Naive thymus-derived CD4-positive, alpha-beta T cell (primary cell): ENCODE measurements around the gene FHIP1B. TPM values are rescaled to one million over a fixed set of nuclear protein-coding genes. Genes with fewer than 3 reads are reported as not detected.

Source experiments
- ATAC-seq: fragments of 150-1000 bp; cut with Tn5 transposase; 2 replicates; pipeline ENCODE4 v1.10.0; 2021; ENCODE audit warnings: mild to moderate bottlenecking, moderate library complexity
- CTCF ChIA-PET: fragments of 350-600 bp; sonication (Branson Sonifier 250); formaldehyde crosslinking; loops from one replicate; lab custom pipeline; 2021; ENCODE audit warnings: antibody characterized with exemption; lab: Charles Lee
- POLR2A ChIA-PET: fragments of 350-600 bp; sonication (Branson Sonifier 250); formaldehyde crosslinking; loops from one replicate; lab custom pipeline; 2021; ENCODE audit warnings: antibody characterized with exemption, inconsistent platforms; lab: Charles Lee
- DNase-seq, 9 donors: peaks; one replicate each; pipeline versions ENCODE4 v3.0.0 to v3.0.0-alpha.2; 2020 to 2022; ENCODE audit warnings: mixed read lengths in 1 of 9
- H3K27ac ChIP-seq: one replicate; pipeline ENCODE4 v1.7.0; 2013; ENCODE audit warnings: mild to moderate bottlenecking, low read depth, low read length, moderate library complexity
- H3K27me3 ChIP-seq, 2 donors: one replicate each; pipeline ENCODE4 v1.7.0; 2013; ENCODE audit warnings: low read length in 2 of 2, mild to moderate bottlenecking in 2 of 2, moderate library complexity in 2 of 2; ENCODE audit not compliant: control insufficient read depth in 2 of 2, insufficient read depth in 2 of 2
- H3K36me3 ChIP-seq, 3 experiments: 1 replicate in 2 of 3; 2 replicates in 1 of 3; pipeline ENCODE4 v1.7.0; 2013; ENCODE audit warnings: low read length in 3 of 3, mild to moderate bottlenecking in 3 of 3, moderate library complexity in 1 of 3; ENCODE audit not compliant: insufficient read depth in 3 of 3, control insufficient read depth in 2 of 3
- H3K4me1 ChIP-seq, 2 donors: one replicate each; pipeline ENCODE4 v1.7.0; 2013; ENCODE audit warnings: low read length in 2 of 2, mild to moderate bottlenecking in 2 of 2, moderate library complexity in 1 of 2; ENCODE audit not compliant: control insufficient read depth in 2 of 2, insufficient read depth in 2 of 2
- H3K4me3 ChIP-seq: 2 replicates; pipeline ENCODE4 v1.7.0; 2013; ENCODE audit warnings: mild to moderate bottlenecking, low read length
- H3K9me3 ChIP-seq, 3 experiments: 1 replicate in 2 of 3; 2 replicates in 1 of 3; pipeline ENCODE4 v1.7.0; 2013; ENCODE audit warnings: low read length in 3 of 3; ENCODE audit not compliant: control insufficient read depth in 2 of 3
- H3K27ac Mint-ChIP-seq, 9 donors: one replicate each; pipeline ENCODE4 v1.8.0; 2020 to 2022; ENCODE audit warnings: mixed read lengths in 9 of 9, mild to moderate bottlenecking in 8 of 9, moderate library complexity in 5 of 9, inconsistent platforms in 2 of 9
- H3K27me3 Mint-ChIP-seq, 5 donors: one replicate each; pipeline ENCODE4 v1.8.0; 2021 to 2022; ENCODE audit warnings: mixed read lengths in 5 of 5, mild to moderate bottlenecking in 1 of 5
- H3K36me3 Mint-ChIP-seq, 5 donors: one replicate each; pipeline ENCODE4 v1.8.0; 2020 to 2022; ENCODE audit warnings: mixed read lengths in 5 of 5, mild to moderate bottlenecking in 3 of 5, inconsistent platforms in 1 of 5
- H3K4me1 Mint-ChIP-seq, 7 donors: one replicate each; pipeline ENCODE4 v1.8.0; 2020 to 2022; ENCODE audit warnings: mixed read lengths in 7 of 7, mild to moderate bottlenecking in 3 of 7, inconsistent platforms in 1 of 7
- H3K4me3 Mint-ChIP-seq, 10 donors: one replicate each; pipeline ENCODE4 v1.8.0; 2020 to 2022; ENCODE audit warnings: mild to moderate bottlenecking in 10 of 10, mixed read lengths in 10 of 10, moderate library complexity in 6 of 10, inconsistent platforms in 2 of 10
- H3K9me3 Mint-ChIP-seq, 11 donors: one replicate each; pipeline ENCODE4 v1.8.0; 2020 to 2022; ENCODE audit warnings: mixed read lengths in 11 of 11, mild to moderate bottlenecking in 4 of 11, inconsistent platforms in 1 of 11, moderate library complexity in 1 of 11
- intact Hi-C, 2 donors: fragments of 100-400 bp; cut with micrococcal nuclease; formaldehyde crosslinking; loops; one replicate each; pipeline ENCODE4 v1.15.1; 2023
- polyA plus RNA-seq, 2 donors: library from polyadenylated mRNA; unstranded; fragments of 300-500 nt; fragmentation: Illumina TruSeq; gene quantifications; one replicate each; pipeline ENCODE4 v1.2.3, GENCODE V29; 2021
- total RNA-seq, 6 experiments: library from RNA in 5 of 6; stranded (reverse) in 5 of 6; gene quantifications; 1 replicate in 5 of 6; 2 replicates in 1 of 6; pipeline ENCODE4 v1.2.3 and lab custom pipeline; 2021 to 2026

The FHIP1B gene
- total and polyA plus RNA-seq, 7 experiments from 2014 or later: 9.7 to 52.4 (median 31.4) TPM

DNA sequence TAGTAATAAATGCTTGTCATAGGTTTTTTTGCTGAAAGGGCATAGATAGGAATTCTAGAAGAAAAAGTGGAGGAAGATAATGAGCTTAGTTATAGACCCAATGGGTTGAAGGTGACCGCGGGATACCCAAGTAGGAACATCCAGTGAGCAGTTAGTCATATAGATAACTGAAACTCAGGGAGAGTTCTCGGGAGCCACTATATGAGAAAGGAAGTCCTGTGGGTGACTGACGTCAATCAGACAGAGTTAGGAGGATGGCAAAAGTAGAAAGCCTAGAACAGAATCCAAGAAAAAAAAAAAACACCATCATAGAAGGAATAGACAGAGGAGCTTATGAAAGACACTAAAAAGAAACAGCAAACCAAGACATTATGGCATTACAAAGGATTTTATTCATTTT is 2.8 kb upstream of the FHIP1B start:
- no peak overlapping the region for H3K27ac ChIP-seq
- no peak for DNase-seq

DNA sequence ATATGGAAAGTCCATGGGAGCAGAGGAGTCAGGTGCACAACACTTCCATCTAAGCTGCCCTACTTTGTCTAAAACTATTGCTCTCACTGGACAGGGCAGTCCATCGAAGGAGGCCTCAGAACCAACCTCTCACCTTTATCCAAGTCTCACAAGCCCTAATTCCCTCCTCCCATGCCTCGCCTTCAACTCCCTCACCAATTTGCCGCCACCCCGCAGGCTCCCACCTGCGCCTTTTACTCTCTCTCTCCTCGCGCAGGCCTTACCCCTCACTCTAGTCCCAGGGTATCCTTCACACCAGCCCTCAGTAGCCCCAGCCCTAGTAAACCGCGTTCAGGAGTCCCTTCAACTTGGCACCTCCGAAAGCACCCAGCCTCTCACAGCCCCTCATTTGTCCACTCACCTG is 451 bp downstream of the FHIP1B start:
- H3K27ac ChIP-seq: peak overlapping the region; percentile 81
- Mint-ChIP-seq H3K27me3 (no peaks in the 10 kb centered on the region), H3K4me3 (peak overlapping the region; percentile 90 to 100 (median 98)), H3K27ac (peak overlapping the region; percentile 87 to 100 (median 97)), H3K9me3 (peaks cover 0 to 2% (median 0%) of the 10 kb centered on the region in 11 donors), H3K4me1 (peaks cover 40 to 60% (median 55%) of the 10 kb centered on the region in 7 donors), H3K36me3 (peaks cover 0 to 12% (median 4%) of the 10 kb centered on the region in 5 donors)
- intact Hi-C loops: loop anchor here (1.0 to 10.0 kb wide), 24 partner anchors 38 to 1842 kb away; partner anchors contain the start of genes ARFIP2 (in 2 of the 2), EIF3F (in 2 of the 2), MRPL17 (in 2 of the 2) and PPFIBP2 (in 2 of the 2)
- POLR2A ChIA-PET: interaction anchor here (1.6 kb wide), 1 partner anchor 247 kb away, joined by 4 read pairs; the partner anchor contains the start of genes ARFIP2 and TIMM10B
- peaks cover 14 to 25% of the 10 kb centered on the region in 2 donors for H3K4me1 ChIP-seq
- ATAC-seq (no peak), DNase-seq (no peak)
- no peaks in the 10 kb centered on the region for H3K9me3 ChIP-seq
- no peaks in the 10 kb centered on the region for H3K36me3 ChIP-seq
- H3K4me3 ChIP-seq: peak overlapping the region; percentile 96
- no peaks in the 10 kb centered on the region for H3K27me3 ChIP-seq
- CTCF ChIA-PET: interaction anchor here (1.4 kb wide), 1 partner anchor 129 kb away, joined by 3 read pairs; no protein-coding TSS in a partner anchor

More for the DNA sequence above, 2.8 kb upstream of the FHIP1B start:
- CTCF ChIA-PET: interaction anchor here (2.1 kb wide), 1 partner anchor 14 kb away, joined by 7 read pairs; no protein-coding TSS in a partner anchor
- H3K27ac Mint-ChIP-seq: no peak overlapping the region
- no peaks in the 10 kb centered on the region for H3K36me3 ChIP-seq
- H3K9me3 Mint-ChIP-seq: peaks cover 0 to 2% (median 0%) of the 10 kb centered on the region in 11 donors
- peaks cover 0 to 9% (median 7%) of the 10 kb centered on the region in 5 donors for H3K27me3 Mint-ChIP-seq
- no peak overlapping the region for H3K4me3 ChIP-seq
- peaks cover 0 to 2% (median 0%) of the 10 kb centered on the region in 5 donors for H3K36me3 Mint-ChIP-seq
- no peaks in the 10 kb centered on the region for H3K9me3 ChIP-seq
- H3K4me3 Mint-ChIP-seq: no peak overlapping the region
- no peaks in the 10 kb centered on the region for H3K27me3 ChIP-seq
- intact Hi-C loops: loop anchor here (5.0 to 10.0 kb wide), 4 partner anchors 1278 to 1842 kb away; partner anchors contain the start of genes EIF3F (in 1 of the 2), PPFIBP2 (in 1 of the 2) and TRIM21 (in 1 of the 2)
- peaks cover 9% of the 10 kb centered on the region in 2 donors for H3K4me1 ChIP-seq
- peaks cover 19 to 30% (median 26%) of the 10 kb centered on the region in 7 donors for H3K4me1 Mint-ChIP-seq
- POLR2A ChIA-PET: no interaction called here
- no peak for ATAC-seq

DNA sequence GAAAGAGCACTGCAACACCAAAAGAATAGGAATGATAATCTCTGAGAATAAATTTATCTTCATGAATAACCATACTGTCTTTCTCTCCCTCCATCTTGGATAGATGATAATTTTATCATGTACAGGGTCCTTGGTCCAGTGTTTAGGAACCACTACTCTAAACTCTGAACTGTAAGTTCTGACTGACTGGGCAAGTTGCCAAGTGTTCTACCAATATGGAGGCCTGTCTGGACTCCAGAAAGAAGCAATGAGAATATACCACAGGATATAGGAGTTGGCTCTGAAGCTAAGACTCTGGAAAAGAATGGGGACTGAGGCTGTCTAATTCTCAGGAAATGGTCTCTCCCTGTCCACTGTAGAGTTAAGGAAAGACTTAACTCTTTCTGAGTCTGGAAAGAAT is 1.5 kb downstream of the FHIP1B start:
- Histone ChIP-seq H3K9me3 (no peaks in the 10 kb centered on the region), H3K4me3 (no peak overlapping the region), H3K27ac (no peak overlapping the region), H3K27me3 (no peaks in the 10 kb centered on the region), H3K36me3 (no peaks in the 10 kb centered on the region), H3K4me1 (peaks cover 14 to 32% of the 10 kb centered on the region in 2 donors)
- intact Hi-C loops: loop anchor here (5.0 to 10.0 kb wide), 5 partner anchors 1282 to 1841 kb away; partner anchors contain the start of genes TRIM21 (in 2 of the 2), EIF3F (in 1 of the 2) and PPFIBP2 (in 1 of the 2)
- POLR2A ChIA-PET: no interaction called here
- Mint-ChIP-seq H3K27me3 (no peaks in the 10 kb centered on the region), H3K27ac (peak overlapping the region in 1 of 9 donors; percentile 32), H3K4me3 (peak overlapping the region; percentile 12 to 98 (median 57)), H3K9me3 (peaks cover 0 to 2% (median 0%) of the 10 kb centered on the region in 11 donors), H3K36me3 (peaks cover 0 to 13% (median 4%) of the 10 kb centered on the region in 5 donors), H3K4me1 (peaks cover 40 to 67% (median 64%) of the 10 kb centered on the region in 7 donors)
- CTCF ChIA-PET: interaction anchor here (0.7 kb wide), 1 partner anchor 473 kb away, joined by 3 read pairs; no protein-coding TSS in a partner anchor
- ATAC-seq (no peak), DNase-seq (no peak)

DNA sequence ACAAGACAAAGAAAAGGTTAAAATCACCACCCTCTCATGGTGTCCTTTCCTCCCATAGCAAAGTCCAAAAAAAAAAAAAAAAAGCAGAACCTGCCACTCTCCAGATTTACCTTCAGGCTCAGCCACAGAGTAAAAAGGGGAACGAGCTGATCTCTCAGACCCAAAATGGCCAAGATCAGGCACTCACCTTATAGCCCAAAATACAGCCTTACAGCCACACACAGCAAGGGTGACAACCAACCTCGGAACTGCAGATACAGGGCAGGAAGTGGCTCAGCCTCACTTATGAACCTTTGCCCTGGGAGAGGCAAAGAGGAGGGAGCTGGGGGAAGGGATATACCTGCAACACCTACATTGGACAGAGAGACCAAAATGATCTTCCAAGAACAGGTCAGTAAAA is 4.5 kb downstream of the FHIP1B start:
- no peaks in the 10 kb centered on the region for H3K9me3 ChIP-seq
- H3K4me1 Mint-ChIP-seq: peaks cover 49 to 91% (median 83%) of the 10 kb centered on the region in 7 donors
- intact Hi-C loops: loop anchor here (5.0 to 10.0 kb wide), 5 partner anchors 1285 to 1838 kb away; partner anchors contain the start of genes TRIM21 (in 2 of the 2), EIF3F (in 1 of the 2) and PPFIBP2 (in 1 of the 2)
- H3K36me3 Mint-ChIP-seq: peaks cover 0 to 31% (median 16%) of the 10 kb centered on the region in 5 donors
- peak overlapping the region in 5 of 9 donors; percentile 8 to 73 (median 34) for H3K27ac Mint-ChIP-seq
- ChIA-PET CTCF (no interaction called here), POLR2A (no interaction called here)
- H3K27me3 ChIP-seq: no peaks in the 10 kb centered on the region
- peaks cover 0 to 2% (median 0%) of the 10 kb centered on the region in 11 donors for H3K9me3 Mint-ChIP-seq
- DNase-seq (no peak), ATAC-seq (no peak)
- H3K4me1 ChIP-seq: peaks cover 14 to 32% of the 10 kb centered on the region in 2 donors
- H3K4me3 Mint-ChIP-seq: peak overlapping the region in 5 of 10 donors; percentile 16 to 34 (median 18)
- no peak overlapping the region for H3K27ac ChIP-seq
- H3K27me3 Mint-ChIP-seq: no peaks in the 10 kb centered on the region
- H3K4me3 ChIP-seq: no peak overlapping the region
- no peaks in the 10 kb centered on the region for H3K36me3 ChIP-seq

DNA sequence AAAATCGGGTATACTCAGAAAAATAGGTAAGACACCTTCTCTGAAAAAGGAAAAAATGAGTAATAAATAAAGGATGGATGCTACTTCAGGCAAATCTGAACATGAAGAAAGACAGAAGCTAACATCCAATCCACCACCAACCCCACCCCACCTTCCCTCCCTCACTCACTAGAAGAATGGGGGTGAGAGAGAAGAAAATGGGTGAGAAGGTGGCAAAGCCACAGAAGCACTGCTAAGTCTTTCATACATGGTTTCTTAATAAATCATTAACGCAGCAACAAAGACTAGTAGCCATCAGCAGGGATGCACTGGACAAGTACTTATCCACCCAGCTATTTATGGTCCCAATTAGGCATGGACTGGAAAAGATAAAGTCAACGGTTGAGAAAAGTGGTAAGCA is 5.9 kb downstream of the FHIP1B start:
- Mint-ChIP-seq H3K27me3 (no peaks in the 10 kb centered on the region), H3K36me3 (peaks cover 0 to 38% (median 17%) of the 10 kb centered on the region in 5 donors), H3K27ac (peak overlapping the region in 1 of 9 donors; percentile 43), H3K9me3 (no peaks in the 10 kb centered on the region), H3K4me1 (peaks cover 41 to 82% (median 72%) of the 10 kb centered on the region in 7 donors), H3K4me3 (no peak overlapping the region)
- Histone ChIP-seq H3K36me3 (peaks cover 0 to 11% (median 4%) of the 10 kb centered on the region in 3 experiments), H3K27ac (no peak overlapping the region), H3K27me3 (no peaks in the 10 kb centered on the region), H3K9me3 (no peaks in the 10 kb centered on the region), H3K4me3 (no peak overlapping the region), H3K4me1 (peaks cover 6 to 24% of the 10 kb centered on the region in 2 donors)
- ChIA-PET POLR2A (interaction anchor here (0.9 kb wide), 1 partner anchor 9 kb away, joined by 4 read pairs; no protein-coding TSS in a partner anchor), CTCF (no interaction called here)
- DNase-seq: no peak
- intact Hi-C loops: no loop called here
- ATAC-seq: peak; percentile 63

DNA sequence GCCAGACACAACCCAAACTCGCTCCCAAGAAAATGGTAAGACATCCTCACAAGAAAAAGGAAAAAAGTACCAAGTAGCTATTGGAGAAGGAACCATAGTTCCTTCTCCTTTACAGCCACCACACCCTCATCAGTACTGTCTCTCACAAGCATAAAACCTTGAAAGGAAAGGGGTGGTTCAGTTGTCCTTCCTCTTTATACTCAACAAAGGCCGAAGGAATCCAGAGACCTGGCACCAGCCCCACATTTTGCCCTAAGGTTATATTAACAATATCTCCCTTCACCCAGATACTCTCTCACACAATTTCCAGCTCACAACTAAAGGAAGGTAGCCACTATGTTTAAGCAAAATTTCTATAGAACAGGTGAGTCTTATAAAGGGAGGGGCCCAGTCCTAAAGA is 8.5 kb downstream of the FHIP1B start:
- Histone ChIP-seq H3K9me3 (no peaks in the 10 kb centered on the region), H3K27ac (no peak overlapping the region), H3K4me3 (no peak overlapping the region), H3K4me1 (peaks cover 5 to 23% of the 10 kb centered on the region in 2 donors), H3K36me3 (peaks cover 4 to 36% (median 16%) of the 10 kb centered on the region in 3 experiments), H3K27me3 (no peaks in the 10 kb centered on the region)
- DNase-seq (no peak), ATAC-seq (peak; percentile 64)
- no peak overlapping the region for H3K27ac Mint-ChIP-seq
- ChIA-PET POLR2A (no interaction called here), CTCF (no interaction called here)
- H3K27me3 Mint-ChIP-seq: no peaks in the 10 kb centered on the region
- peaks cover 3 to 53% (median 26%) of the 10 kb centered on the region in 5 donors for H3K36me3 Mint-ChIP-seq
- no peaks in the 10 kb centered on the region for H3K9me3 Mint-ChIP-seq
- H3K4me1 Mint-ChIP-seq: peaks cover 31 to 69% (median 58%) of the 10 kb centered on the region in 7 donors
- H3K4me3 Mint-ChIP-seq: no peak overlapping the region
- intact Hi-C loops: no loop called here
